Peyer's patch (tissue), 4 donors: ENCODE measurements around the gene PDE4D. TPM values are rescaled to one million over a fixed set of nuclear protein-coding genes. Genes with fewer than 3 reads are reported as not detected.

Experiments
- DNase-seq, 3 donors: peaks; one replicate each; pipeline ENCODE4 v3.0.0-alpha.2; 2017 to 2019
- H3K27ac ChIP-seq, 4 donors: fragments of 200-600 bp; sonication (generic); one replicate each; pipeline ENCODE4 v1.5.1; 2016 to 2019
- H3K27me3 ChIP-seq, 2 donors: fragments of 200-600 bp; sonication (generic); one replicate each; pipeline ENCODE4 v1.5.1; 2019
- H3K36me3 ChIP-seq, 3 donors: fragments of 200-600 bp; sonication (generic); one replicate each; pipeline ENCODE4 v1.5.1; 2016 to 2019
- H3K4me1 ChIP-seq, 4 donors: fragments of 200-600 bp; sonication (generic); one replicate each; pipeline ENCODE4 v1.5.1; 2016 to 2019
- H3K4me3 ChIP-seq, 4 donors: fragments of 200-600 bp; sonication (generic); 1 replicate in 3 of 4; 2 replicates in 1 of 4; pipeline ENCODE4 v1.5.1; 2016 to 2019; ENCODE audit warnings: mild to moderate bottlenecking in 1 of 4
- H3K9me3 ChIP-seq, 4 donors: fragments of 200-600 bp; sonication (generic); one replicate each; pipeline ENCODE4 v1.5.1; 2016 to 2019; ENCODE audit warnings: mild to moderate bottlenecking in 1 of 4
- POLR2A ChIP-seq, 2 donors: fragments of 450-650 bp; IDR thresholded peaks; one replicate each; pipeline ENCODE4 v1.5.1; 2017; ENCODE audit warnings: antibody characterized with exemption in 2 of 2, mild to moderate bottlenecking in 2 of 2, moderate library complexity in 2 of 2
- total RNA-seq, 4 donors: library from RNA; depleted of rRNA; stranded (reverse); fragments of >200 nt; gene quantifications; one replicate each; pipeline ENCODE4 v1.1.0, GENCODE V29; 2016
- TF ChIP-seq, protein P1 (sequence below), 6 experiments: fragments of 450-650 bp in 4 of 6; fragments of 200-600 bp in 2 of 6; sonication (generic) in 1 of 6; IDR thresholded peaks; one replicate each; pipeline ENCODE4 v1.5.1; 2017 to 2019; ENCODE audit warnings: antibody characterized with exemption in 6 of 6, mild to moderate bottlenecking in 3 of 6, moderate library complexity in 1 of 6

Gene PDE4D
- total RNA-seq, 4 donors from 2014 or later: 19.8 to 89.1 (median 43.9) TPM

DNA sequence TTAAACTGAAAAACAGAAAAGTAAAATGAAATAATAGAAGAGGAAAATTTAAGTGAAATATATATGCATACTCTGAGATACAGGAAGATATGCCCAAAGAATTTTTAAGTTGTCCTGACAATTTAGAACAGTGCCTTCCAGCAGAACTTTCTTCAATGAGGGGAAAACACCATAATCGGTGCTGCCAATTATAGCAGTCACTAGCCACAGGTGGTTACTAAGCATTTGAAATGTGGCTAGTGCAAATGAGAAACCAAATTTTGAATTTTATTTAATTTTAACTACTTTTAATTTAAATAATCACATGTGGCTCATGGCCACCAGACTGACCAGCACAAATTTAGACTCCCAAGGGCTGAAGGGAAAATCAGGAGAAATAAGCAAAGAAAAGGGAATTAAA lies 900.1 kb downstream of the PDE4D start:
- no peak for TF ChIP-seq POLR2A (IDR thresholded peaks at IDR 0.05)
- TF ChIP-seq, protein P1, sequence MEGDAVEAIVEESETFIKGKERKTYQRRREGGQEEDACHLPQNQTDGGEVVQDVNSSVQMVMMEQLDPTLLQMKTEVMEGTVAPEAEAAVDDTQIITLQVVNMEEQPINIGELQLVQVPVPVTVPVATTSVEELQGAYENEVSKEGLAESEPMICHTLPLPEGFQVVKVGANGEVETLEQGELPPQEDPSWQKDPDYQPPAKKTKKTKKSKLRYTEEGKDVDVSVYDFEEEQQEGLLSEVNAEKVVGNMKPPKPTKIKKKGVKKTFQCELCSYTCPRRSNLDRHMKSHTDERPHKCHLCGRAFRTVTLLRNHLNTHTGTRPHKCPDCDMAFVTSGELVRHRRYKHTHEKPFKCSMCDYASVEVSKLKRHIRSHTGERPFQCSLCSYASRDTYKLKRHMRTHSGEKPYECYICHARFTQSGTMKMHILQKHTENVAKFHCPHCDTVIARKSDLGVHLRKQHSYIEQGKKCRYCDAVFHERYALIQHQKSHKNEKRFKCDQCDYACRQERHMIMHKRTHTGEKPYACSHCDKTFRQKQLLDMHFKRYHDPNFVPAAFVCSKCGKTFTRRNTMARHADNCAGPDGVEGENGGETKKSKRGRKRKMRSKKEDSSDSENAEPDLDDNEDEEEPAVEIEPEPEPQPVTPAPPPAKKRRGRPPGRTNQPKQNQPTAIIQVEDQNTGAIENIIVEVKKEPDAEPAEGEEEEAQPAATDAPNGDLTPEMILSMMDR (IDR thresholded peaks at IDR 0.05): no peak
- DNase-seq: no peak
- no peaks in the 10 kb centered on the region for H3K4me1 ChIP-seq
- no peak overlapping the region for H3K4me3 ChIP-seq
- H3K27ac ChIP-seq: no peak overlapping the region
- peaks cover 0 to 15% (median 0%) of the 10 kb centered on the region in 3 donors for H3K36me3 ChIP-seq
- H3K9me3 ChIP-seq: no peaks in the 10 kb centered on the region
- no peaks in the 10 kb centered on the region for H3K27me3 ChIP-seq

DNA sequence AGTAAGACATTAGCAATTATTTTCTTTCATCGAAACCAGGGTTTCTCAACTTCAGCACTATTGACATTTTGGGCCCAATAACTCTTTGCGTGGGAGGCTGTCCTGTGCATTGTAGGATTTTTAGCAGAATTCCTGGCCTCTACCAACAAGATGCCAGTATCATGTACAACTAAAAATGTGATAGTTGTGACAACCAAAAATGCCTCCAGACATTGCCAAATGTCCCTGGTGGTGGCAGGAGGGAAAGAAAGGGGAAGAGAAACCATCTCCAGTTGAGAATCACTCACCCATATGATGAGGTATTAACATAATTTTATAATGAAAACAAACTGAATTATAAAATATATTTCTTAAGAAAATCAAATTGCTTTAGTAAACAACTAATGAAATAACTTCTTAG lies 904.6 kb downstream of the PDE4D start:
- peaks cover 0 to 23% (median 0%) of the 10 kb centered on the region in 3 donors for H3K36me3 ChIP-seq
- TF ChIP-seq, protein P1 (IDR thresholded peaks at IDR 0.05): no peak
- no peak for TF ChIP-seq POLR2A (IDR thresholded peaks at IDR 0.05)
- H3K27me3 ChIP-seq: no peaks in the 10 kb centered on the region
- H3K9me3 ChIP-seq: no peaks in the 10 kb centered on the region
- no peak overlapping the region for H3K4me3 ChIP-seq
- DNase-seq: no peak
- H3K27ac ChIP-seq: no peak overlapping the region
- H3K4me1 ChIP-seq: no peaks in the 10 kb centered on the region

DNA sequence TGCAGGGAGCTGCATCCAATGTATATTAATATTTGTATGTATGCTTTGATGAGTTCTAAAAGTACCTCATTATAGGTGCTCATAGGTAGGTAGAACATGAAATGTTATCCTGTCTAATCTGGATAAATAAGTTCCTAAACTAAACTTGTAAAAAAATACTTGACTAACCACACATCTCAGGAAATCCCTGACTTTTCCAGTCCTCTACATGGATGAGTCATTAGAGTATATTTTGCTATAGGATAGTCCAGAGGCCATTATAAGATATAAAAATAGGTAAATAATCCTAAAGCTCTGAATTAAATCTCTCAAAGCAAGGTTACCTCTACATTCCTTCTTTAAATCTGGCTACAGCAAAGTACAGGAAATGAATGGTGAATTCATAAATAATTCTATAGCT lies 906.3 kb downstream of the PDE4D start:
- Histone ChIP-seq H3K27me3 (no peaks in the 10 kb centered on the region), H3K9me3 (no peaks in the 10 kb centered on the region), H3K4me3 (no peak overlapping the region), H3K27ac (no peak overlapping the region), H3K4me1 (no peaks in the 10 kb centered on the region), H3K36me3 (peaks cover 0 to 23% (median 0%) of the 10 kb centered on the region in 3 donors)
- TF ChIP-seq, protein P1 (IDR thresholded peaks at IDR 0.05): no peak
- no peak for TF ChIP-seq POLR2A (IDR thresholded peaks at IDR 0.05)
- DNase-seq: no peak

DNA sequence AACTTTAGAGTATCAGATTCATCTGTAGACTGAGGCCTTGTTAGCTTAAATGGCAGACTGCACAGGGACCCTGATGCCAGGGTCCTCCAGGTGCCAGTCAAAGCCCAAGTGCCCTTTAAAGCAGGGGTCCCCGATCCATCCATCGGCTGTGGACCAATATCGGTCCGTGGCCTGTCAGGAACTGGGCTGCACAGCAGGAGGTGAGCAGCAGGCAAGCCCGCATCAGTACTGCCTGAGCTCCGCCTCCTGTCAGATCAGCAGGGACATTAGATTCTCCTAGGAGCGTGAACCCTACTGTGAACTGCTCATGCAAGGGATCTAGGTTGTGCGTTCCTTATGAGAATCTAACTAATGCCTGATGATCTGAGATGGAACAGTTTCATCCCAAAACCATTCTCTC lies 907.2 kb downstream of the PDE4D start:
- TF ChIP-seq POLR2A (IDR thresholded peaks at IDR 0.05): no peak
- TF ChIP-seq, protein P1 (IDR thresholded peaks at IDR 0.05): no peak
- H3K4me3 ChIP-seq: no peak overlapping the region
- no peaks in the 10 kb centered on the region for H3K9me3 ChIP-seq
- H3K27me3 ChIP-seq: no peaks in the 10 kb centered on the region
- no peak for DNase-seq
- peaks cover 0 to 23% (median 0%) of the 10 kb centered on the region in 3 donors for H3K36me3 ChIP-seq
- H3K4me1 ChIP-seq: no peaks in the 10 kb centered on the region
- no peak overlapping the region for H3K27ac ChIP-seq

DNA sequence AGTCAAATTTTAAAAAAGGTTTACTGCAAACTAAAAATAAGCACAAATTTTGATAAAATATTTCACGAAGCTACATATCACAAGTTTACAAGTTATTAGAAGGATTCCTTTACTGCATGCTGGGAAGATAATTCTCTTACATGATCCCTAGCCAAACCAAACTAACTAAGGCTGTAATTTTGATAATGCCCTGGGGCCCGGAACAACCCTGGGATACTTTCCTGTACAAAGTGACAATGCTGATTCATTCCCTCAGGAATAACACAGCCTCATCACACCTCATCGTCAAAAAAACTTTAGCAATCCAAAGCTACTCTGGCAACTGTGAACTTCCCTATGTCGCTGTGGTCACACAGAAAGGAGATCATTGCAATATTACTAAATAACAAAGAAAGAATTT lies 907.8 kb downstream of the PDE4D start:
- Histone ChIP-seq H3K9me3 (no peaks in the 10 kb centered on the region), H3K27me3 (no peaks in the 10 kb centered on the region), H3K4me1 (no peaks in the 10 kb centered on the region), H3K4me3 (no peak overlapping the region), H3K36me3 (peaks cover 0 to 23% (median 0%) of the 10 kb centered on the region in 3 donors), H3K27ac (no peak overlapping the region)
- no peak for TF ChIP-seq POLR2A (IDR thresholded peaks at IDR 0.05)
- DNase-seq: no peak

DNA sequence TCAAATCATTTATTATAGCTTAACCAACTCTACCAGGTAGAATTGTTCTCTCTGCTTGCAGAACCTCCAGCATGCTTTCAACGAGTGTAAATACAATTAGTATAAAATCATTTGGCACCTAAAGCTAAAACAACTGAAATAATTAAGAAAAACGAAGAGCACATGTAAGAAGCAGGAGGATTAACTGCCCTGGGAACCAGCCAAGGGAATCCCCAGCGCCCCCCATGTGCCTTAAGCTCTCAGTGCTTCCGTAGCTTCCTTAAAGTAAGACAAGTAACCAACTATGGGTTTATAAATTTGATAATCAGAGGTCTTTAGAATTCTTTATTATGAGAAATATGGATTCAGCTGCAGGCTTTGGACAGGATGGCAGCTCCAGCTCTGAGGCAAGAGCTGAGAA lies 908.2 kb downstream of the PDE4D start:
- Histone ChIP-seq H3K27ac (no peak overlapping the region), H3K27me3 (no peaks in the 10 kb centered on the region), H3K9me3 (no peaks in the 10 kb centered on the region), H3K4me3 (no peak overlapping the region), H3K36me3 (peaks cover 0 to 19% (median 0%) of the 10 kb centered on the region in 3 donors), H3K4me1 (no peaks in the 10 kb centered on the region)
- no peak for DNase-seq
- TF ChIP-seq POLR2A (IDR thresholded peaks at IDR 0.05): no peak
- TF ChIP-seq, protein P1 (IDR thresholded peaks at IDR 0.05): no peak
